Mesendoderm (in vitro differentiated cells): ENCODE results near the gene THRSP.

ENCODE experiments used
- DNase-seq: peaks from one replicate; pipeline ENCODE4 v3.0.0; 2013
- H2AK5ac ChIP-seq: 2 replicates; pipeline ENCODE4 v1.6.1; 2013; ENCODE audit warnings: low read length, inconsistent platforms
- H2BK120ac ChIP-seq: 2 replicates; pipeline ENCODE4 v1.6.1; 2013; ENCODE audit warnings: low read depth, mild to moderate bottlenecking, low read length, moderate library complexity, mixed read lengths
- H2BK15ac ChIP-seq: replicated peaks from 2 replicates; pipeline ENCODE4 v1.6.1; 2013; ENCODE audit warnings: low read depth, mild to moderate bottlenecking, moderate library complexity
- H2BK5ac ChIP-seq: 2 replicates; pipeline ENCODE4 v1.6.1; 2013; ENCODE audit warnings: low read length, inconsistent platforms
- H3K18ac ChIP-seq: 2 replicates; pipeline ENCODE4 v1.6.1; 2013; ENCODE audit warnings: mild to moderate bottlenecking, low read length, mixed read lengths
- H3K23ac ChIP-seq: one replicate; pipeline ENCODE4 v1.6.1; 2013; ENCODE audit warnings: low read length
- H3K27ac ChIP-seq: 2 replicates; pipeline ENCODE4 v1.5.1; 2013; ENCODE audit warnings: low read depth, mild to moderate bottlenecking, inconsistent platforms, low read length, moderate library complexity
- H3K27me3 ChIP-seq: 2 replicates; pipeline ENCODE4 v1.6.1; 2013; ENCODE audit warnings: low read length, control low read depth, mild to moderate bottlenecking, inconsistent platforms; ENCODE audit not compliant: insufficient read depth, poor library complexity
- H3K36me3 ChIP-seq: 2 replicates; pipeline ENCODE4 v1.6.1; 2013; ENCODE audit warnings: low read length, inconsistent platforms; ENCODE audit not compliant: control insufficient read depth, insufficient read depth
- H3K4ac ChIP-seq: one replicate; pipeline ENCODE4 v1.6.1; 2013; ENCODE audit warnings: low read depth, mild to moderate bottlenecking, low read length, moderate library complexity
- H3K4me1 ChIP-seq: 2 replicates; pipeline ENCODE4 v1.6.1; 2013; ENCODE audit warnings: low read depth, low read length, inconsistent platforms; ENCODE audit not compliant: control insufficient read depth
- H3K4me2 ChIP-seq: 2 replicates; pipeline ENCODE4 v1.6.1; 2013; ENCODE audit warnings: low read length
- H3K4me3 ChIP-seq: 2 replicates; pipeline ENCODE4 v1.5.1; 2013; ENCODE audit warnings: mild to moderate bottlenecking, low read length
- H3K56ac ChIP-seq: one replicate; pipeline ENCODE4 v1.6.1; 2013; ENCODE audit warnings: low read length
- H3K79me1 ChIP-seq: 2 replicates; pipeline ENCODE4 v1.6.1; 2013; ENCODE audit warnings: low read length, inconsistent platforms
- H3K79me2 ChIP-seq: 2 replicates; pipeline ENCODE4 v1.6.1; 2013; ENCODE audit warnings: mild to moderate bottlenecking, low read length; ENCODE audit not compliant: control insufficient read depth, insufficient read depth
- H3K9ac ChIP-seq: 2 replicates; pipeline ENCODE4 v1.6.1; 2013; ENCODE audit warnings: low read length, inconsistent platforms
- H4K5ac ChIP-seq: one replicate; pipeline ENCODE4 v1.6.1; 2013; ENCODE audit warnings: low read length
- H4K8ac ChIP-seq: one replicate; pipeline ENCODE4 v1.6.1; 2013; ENCODE audit warnings: low read depth, mild to moderate bottlenecking, control low read depth, low read length, moderate library complexity
- WGBS: extraction: QIAGEN DNeasy Blood & Tissue Kit; methylation state at CpG from one replicate; pipeline ENCODE4 v1.1.7; 2013; ENCODE audit warnings: low lambda C conversion rate, missing lambda C conversion rate; ENCODE audit not compliant: insufficient coverage; ENCODE audit errors: extremely low coverage; 5-methylcytosine and 5-hydroxymethylcytosine counted together

Gene THRSP

DNA sequence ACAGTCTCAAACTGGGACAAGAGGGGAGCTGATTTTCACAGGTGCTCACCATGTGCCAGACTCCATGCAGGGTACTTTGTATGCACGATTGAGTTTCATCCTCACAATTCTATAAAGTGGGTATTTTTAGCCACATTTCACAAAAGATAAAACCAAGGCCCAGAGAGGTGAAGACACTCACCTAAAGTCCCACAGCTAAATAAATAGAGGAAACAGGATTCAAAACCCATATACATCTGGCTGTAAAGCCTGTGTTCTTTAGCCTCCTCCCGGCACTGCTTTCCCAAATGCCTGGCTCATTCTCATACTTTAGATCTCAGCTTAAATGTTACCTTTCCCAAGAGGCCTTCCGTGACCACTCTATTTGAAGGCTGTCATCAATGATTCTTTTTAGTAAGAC is 27.3 kb upstream of the THRSP start:
- Histone ChIP-seq H4K8ac (no peak overlapping the region), H3K23ac (no peak overlapping the region), H2AK5ac (no peak overlapping the region), H3K4me2 (no peak overlapping the region), H3K4ac (no peak overlapping the region), H4K5ac (no peak overlapping the region), H3K4me3 (no peak overlapping the region), H3K56ac (peak overlapping the region; percentile 15), H3K27ac (no peak overlapping the region), H3K9ac (no peak overlapping the region), H2BK120ac (no peak overlapping the region), H3K27me3 (no peaks in the 10 kb centered on the region), H3K79me1 (no peaks in the 10 kb centered on the region), H3K79me2 (no peaks in the 10 kb centered on the region), H3K4me1 (no peaks in the 10 kb centered on the region), H3K18ac (no peak overlapping the region), H2BK15ac (no peak overlapping the region), H2BK5ac (no peak overlapping the region), H3K36me3 (no peaks in the 10 kb centered on the region)
- no CpG with 5 or more reads among the region's 3 CpGs for whole genome bisulfite sequencing
- DNase-seq = no peak

- H3K27me3 ChIP-seq = no peaks in the 10 kb centered on the region
- no peak overlapping the region for H3K9ac ChIP-seq
- no peak overlapping the region for H3K23ac ChIP-seq
- H2BK15ac ChIP-seq = no peak overlapping the region
- H3K4me3 ChIP-seq = no peak overlapping the region
- no peak overlapping the region for H2AK5ac ChIP-seq
- H3K18ac ChIP-seq = no peak overlapping the region
- no peak for DNase-seq
- H3K36me3 ChIP-seq = no peaks in the 10 kb centered on the region
- no peak overlapping the region for H3K4ac ChIP-seq
- no peak overlapping the region for H4K8ac ChIP-seq
- H2BK5ac ChIP-seq = no peak overlapping the region
- no peak overlapping the region for H3K27ac ChIP-seq
- WGBS = no CpG with 5 or more reads among the region's 3 CpGs
- H4K5ac ChIP-seq = no peak overlapping the region
- H3K4me2 ChIP-seq = no peak overlapping the region
- no peaks in the 10 kb centered on the region for H3K79me1 ChIP-seq
- no peaks in the 10 kb centered on the region for H3K79me2 ChIP-seq
- H3K56ac ChIP-seq = no peak overlapping the region
- no peak overlapping the region for H2BK120ac ChIP-seq
- no peaks in the 10 kb centered on the region for H3K4me1 ChIP-seq
These were observed 26.6 kb upstream of the THRSP start for GRCh38 chr11:78037056-78037455.

DNA sequence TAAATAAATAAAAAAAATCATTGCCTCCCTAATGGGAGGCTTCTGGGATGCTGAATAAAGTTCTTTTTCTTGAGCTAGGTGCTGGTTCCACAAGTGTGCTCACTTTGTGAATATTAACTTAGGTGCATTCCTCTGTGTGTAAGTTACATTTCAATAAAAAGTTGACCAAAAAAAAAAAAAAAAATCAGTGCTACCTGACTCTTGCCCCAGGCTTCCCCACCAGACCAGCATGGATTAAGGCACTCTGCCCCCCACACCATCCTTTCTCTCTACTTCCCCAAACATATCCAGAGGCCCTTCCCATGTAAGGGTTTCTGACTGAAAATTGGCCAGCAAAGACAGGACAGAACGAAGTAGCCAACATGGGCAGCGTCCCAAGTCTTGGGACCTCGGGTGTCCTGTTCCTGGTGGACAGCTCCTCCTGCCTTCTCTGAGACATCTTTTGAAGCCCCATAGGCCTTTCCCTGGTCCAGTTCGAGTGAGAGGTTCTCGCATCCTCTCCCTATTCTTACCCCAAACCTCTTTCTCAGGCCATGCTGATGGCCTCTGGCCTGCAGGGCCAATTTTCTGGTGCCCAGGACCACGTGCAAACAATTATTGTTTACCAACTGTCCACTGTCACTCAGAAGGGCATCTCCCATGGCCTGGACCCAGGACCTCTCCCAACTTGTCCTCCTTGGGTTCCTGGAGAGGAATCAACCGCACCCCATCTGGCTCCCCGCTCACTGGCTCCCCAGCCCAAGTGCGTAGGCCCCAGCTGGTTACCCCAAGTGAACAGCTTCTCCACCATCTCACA is 25.6 kb upstream of the THRSP start:
- no peaks in the 10 kb centered on the region for H3K27me3 ChIP-seq
- H3K4me2 ChIP-seq = no peak overlapping the region
- H3K9ac ChIP-seq = no peak overlapping the region
- H3K79me1 ChIP-seq = no peaks in the 10 kb centered on the region
- no peak overlapping the region for H2BK5ac ChIP-seq
- no peaks in the 10 kb centered on the region for H3K36me3 ChIP-seq
- H2AK5ac ChIP-seq = no peak overlapping the region
- H3K4me1 ChIP-seq = no peaks in the 10 kb centered on the region
- H3K56ac ChIP-seq = no peak overlapping the region
- no peaks in the 10 kb centered on the region for H3K79me2 ChIP-seq
- H2BK15ac ChIP-seq = no peak overlapping the region
- H4K8ac ChIP-seq = no peak overlapping the region
- DNase-seq = no peak
- H3K18ac ChIP-seq = no peak overlapping the region
- no peak overlapping the region for H3K4ac ChIP-seq
- H3K23ac ChIP-seq = no peak overlapping the region
- no peak overlapping the region for H3K27ac ChIP-seq
- H2BK120ac ChIP-seq = no peak overlapping the region
- WGBS = no CpG with 5 or more reads among the region's 9 CpGs
- no peak overlapping the region for H4K5ac ChIP-seq
- H3K4me3 ChIP-seq = no peak overlapping the region

GRCh38 chr11:78038697-78039313 is 24.9 kb upstream of the THRSP start:
- Histone ChIP-seq H3K4ac (no peak overlapping the region), H3K4me3 (no peak overlapping the region), H2BK5ac (no peak overlapping the region), H3K27ac (no peak overlapping the region), H3K23ac (no peak overlapping the region), H3K79me1 (no peaks in the 10 kb centered on the region), H3K9ac (no peak overlapping the region), H3K79me2 (no peaks in the 10 kb centered on the region), H4K8ac (no peak overlapping the region), H3K27me3 (no peaks in the 10 kb centered on the region), H2AK5ac (no peak overlapping the region), H4K5ac (no peak overlapping the region), H3K18ac (no peak overlapping the region), H3K56ac (no peak overlapping the region), H2BK15ac (no peak overlapping the region), H2BK120ac (no peak overlapping the region), H3K4me2 (no peak overlapping the region), H3K4me1 (no peaks in the 10 kb centered on the region), H3K36me3 (no peaks in the 10 kb centered on the region)
- no peak for DNase-seq
- no CpG with 5 or more reads among the region's 8 CpGs for WGBS

- Histone ChIP-seq H3K9ac (no peak overlapping the region), H3K4me1 (no peaks in the 10 kb centered on the region), H3K4ac (no peak overlapping the region), H3K79me1 (no peaks in the 10 kb centered on the region), H3K18ac (no peak overlapping the region), H2BK120ac (no peak overlapping the region), H2BK5ac (no peak overlapping the region), H3K4me3 (no peak overlapping the region), H2BK15ac (no peak overlapping the region), H4K5ac (no peak overlapping the region), H3K36me3 (no peaks in the 10 kb centered on the region), H3K56ac (no peak overlapping the region), H3K79me2 (no peaks in the 10 kb centered on the region), H3K27me3 (no peaks in the 10 kb centered on the region), H2AK5ac (no peak overlapping the region), H3K23ac (no peak overlapping the region), H3K27ac (no peak overlapping the region), H4K8ac (no peak overlapping the region), H3K4me2 (no peak overlapping the region)
- no peak for DNase-seq
- WGBS = no CpG with 5 or more reads among the region's 4 CpGs
These were observed 24.2 kb upstream of the THRSP start for GRCh38 chr11:78039391-78039918.
